Body of pancreas (tissue), 4 donors: ENCODE measurements around the gene C1QTNF8. TPM values are rescaled to one million over a fixed set of nuclear protein-coding genes. Genes with fewer than 3 reads are reported as not detected.
A peak's percentile ranks its signal among the peaks of the same experiment; 100 is the strongest.

Experiments used
- ATAC-seq: fragments of 150-250 bp; one replicate; pipeline ENCODE4 v1.9.1; 2016
- DNase-seq, 4 donors: peaks; one replicate each; pipeline ENCODE4 v3.0.0-alpha.2; 2019
- H3K27ac ChIP-seq, 4 donors: fragments of 200-600 bp; sonication (generic); 1 replicate in 3 of 4; 2 replicates in 1 of 4; pipeline versions ENCODE4 v1.5.1 to v1.6.1; 2016 to 2019; ENCODE audit warnings: mild to moderate bottlenecking in 1 of 4, mixed read lengths in 1 of 4, moderate library complexity in 1 of 4
- H3K27me3 ChIP-seq, 2 donors: fragments of 200-600 bp; sonication (generic); one replicate each; pipeline ENCODE4 v1.6.0; 2016; ENCODE audit warnings: mild to moderate bottlenecking in 1 of 2
- H3K36me3 ChIP-seq, 2 donors: fragments of 200-600 bp; sonication (generic); replicated peaks in 1 of 2; 2 replicates each; pipeline ENCODE4 v1.5.1; 2016; ENCODE audit warnings: low read depth in 2 of 2; ENCODE audit not compliant: insufficient read depth in 1 of 2
- H3K4me1 ChIP-seq: fragments of 200-600 bp; sonication (generic); one replicate; pipeline ENCODE4 v1.6.0; 2016
- H3K4me3 ChIP-seq, 2 donors: fragments of 200-600 bp; sonication (generic); 1 replicate in 1 of 2; 2 replicates in 1 of 2; pipeline ENCODE4 v1.5.1; 2016 to 2019
- H3K9me3 ChIP-seq, 3 donors: fragments of 200-600 bp; sonication (generic); 1 replicate in 2 of 3; 2 replicates in 1 of 3; pipeline ENCODE4 v1.5.1; 2016
- POLR2A ChIP-seq, 3 donors: fragments of 450-650 bp; IDR thresholded peaks; one replicate each; pipeline ENCODE4 v1.6.1; 2016; ENCODE audit warnings: antibody characterized with exemption in 3 of 3, mild to moderate bottlenecking in 2 of 3
- WGBS, 2 donors: methylation state at CpG; one replicate each; pipeline ENCODE4 v1.1.5; 2017; 5-methylcytosine and 5-hydroxymethylcytosine counted together
- intact Hi-C: fragments of 100-400 bp; cut with DNase I; formaldehyde crosslinking; loops from one replicate; pipeline ENCODE4 v1.15.1; 2023
- total RNA-seq, 2 donors: library from RNA; depleted of rRNA; stranded (reverse); fragments of >200 nt; gene quantifications; one replicate each; pipeline ENCODE4 v1.1.0, GENCODE V29; 2016
- TF ChIP-seq, protein P1 (sequence below), 7 experiments: fragments of 450-650 bp in 4 of 7; fragments of 200-600 bp in 3 of 7; sonication (generic) in 3 of 7; IDR thresholded peaks; one replicate each; pipeline ENCODE4 v1.5.1; 2016 to 2019; ENCODE audit warnings: antibody characterized with exemption in 7 of 7

The C1QTNF8 gene
- total RNA-seq, 2 donors from 2014 or later, result not detected

DNA sequence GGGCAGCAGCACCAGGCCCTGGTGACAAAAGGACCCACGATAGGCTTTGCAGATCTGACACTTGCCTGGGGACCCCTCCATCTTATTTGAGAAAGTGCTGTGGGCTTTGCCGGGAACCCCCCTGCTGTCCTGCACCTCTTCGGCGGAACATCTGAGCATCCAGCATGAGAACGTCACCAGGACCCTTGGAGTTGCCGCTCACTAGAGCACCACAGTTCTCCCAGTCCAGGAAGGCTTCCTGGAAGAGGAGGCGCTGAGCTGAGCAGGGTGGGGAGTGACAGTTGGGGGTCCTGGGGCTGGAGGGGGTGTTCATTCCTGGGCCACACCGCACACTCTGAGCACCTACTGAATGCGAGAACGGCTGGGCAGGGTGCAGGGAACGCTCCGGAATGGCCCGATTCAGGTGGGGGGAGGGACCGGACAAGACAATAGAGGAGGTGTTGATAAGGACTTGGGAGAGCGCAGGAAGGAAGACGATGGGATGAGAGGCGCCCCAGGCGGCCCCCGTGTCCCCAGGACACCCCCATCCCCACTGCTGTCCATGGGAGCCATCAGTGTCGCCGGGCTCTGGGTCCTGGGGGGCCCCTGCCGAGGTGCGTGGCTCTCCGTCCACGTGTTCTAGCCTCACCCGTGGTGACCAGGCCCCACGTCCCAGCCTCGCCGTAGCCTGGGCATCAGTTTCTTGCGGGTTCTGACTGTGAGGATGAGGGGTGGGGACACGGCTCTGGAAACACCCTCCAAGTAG lies 32.1 kb upstream of the C1QTNF8 start:
- peaks cover under 1% of the 10 kb centered on the region for H3K4me1 ChIP-seq
- no peak overlapping the region for H3K4me3 ChIP-seq
- H3K36me3 ChIP-seq, result no peaks in the 10 kb centered on the region
- no peaks in the 10 kb centered on the region for H3K27me3 ChIP-seq
- ATAC-seq (no peak), DNase-seq (no peak)
- WGBS, 2 donors, result 85 to 87% methylated on average over 13 to 31 of the region's 31 CpGs
- TF ChIP-seq, protein P1, sequence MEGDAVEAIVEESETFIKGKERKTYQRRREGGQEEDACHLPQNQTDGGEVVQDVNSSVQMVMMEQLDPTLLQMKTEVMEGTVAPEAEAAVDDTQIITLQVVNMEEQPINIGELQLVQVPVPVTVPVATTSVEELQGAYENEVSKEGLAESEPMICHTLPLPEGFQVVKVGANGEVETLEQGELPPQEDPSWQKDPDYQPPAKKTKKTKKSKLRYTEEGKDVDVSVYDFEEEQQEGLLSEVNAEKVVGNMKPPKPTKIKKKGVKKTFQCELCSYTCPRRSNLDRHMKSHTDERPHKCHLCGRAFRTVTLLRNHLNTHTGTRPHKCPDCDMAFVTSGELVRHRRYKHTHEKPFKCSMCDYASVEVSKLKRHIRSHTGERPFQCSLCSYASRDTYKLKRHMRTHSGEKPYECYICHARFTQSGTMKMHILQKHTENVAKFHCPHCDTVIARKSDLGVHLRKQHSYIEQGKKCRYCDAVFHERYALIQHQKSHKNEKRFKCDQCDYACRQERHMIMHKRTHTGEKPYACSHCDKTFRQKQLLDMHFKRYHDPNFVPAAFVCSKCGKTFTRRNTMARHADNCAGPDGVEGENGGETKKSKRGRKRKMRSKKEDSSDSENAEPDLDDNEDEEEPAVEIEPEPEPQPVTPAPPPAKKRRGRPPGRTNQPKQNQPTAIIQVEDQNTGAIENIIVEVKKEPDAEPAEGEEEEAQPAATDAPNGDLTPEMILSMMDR (IDR thresholded peaks at IDR 0.05), result no peak
- no peak for TF ChIP-seq POLR2A (IDR thresholded peaks at IDR 0.05)
- no peak overlapping the region for H3K27ac ChIP-seq
- intact Hi-C loops, result no loop called here
- no peaks in the 10 kb centered on the region for H3K9me3 ChIP-seq

DNA sequence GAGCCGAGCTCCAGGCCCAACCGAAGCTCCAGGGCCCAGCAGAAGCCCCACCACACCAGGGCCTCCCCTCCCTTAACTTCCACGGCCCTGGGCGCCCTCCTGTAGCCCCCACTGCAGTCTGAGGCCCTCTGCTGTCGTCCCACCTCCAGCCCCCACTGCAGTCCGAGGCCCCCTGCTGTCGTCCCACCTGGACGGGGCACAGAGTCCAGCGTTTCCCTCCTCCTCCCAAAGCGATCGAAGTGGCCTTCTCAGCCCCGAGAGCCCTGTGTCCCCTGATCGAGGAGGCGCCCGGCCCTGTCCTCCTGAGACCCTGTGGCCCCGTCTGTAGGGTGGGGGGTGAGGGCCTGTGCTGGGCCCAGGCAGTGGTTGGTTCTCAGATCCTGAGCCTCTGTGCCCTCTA lies 31.1 kb upstream of the C1QTNF8 start:
- DNase-seq (no peak), ATAC-seq (no peak)
- H3K27me3 ChIP-seq, result no peaks in the 10 kb centered on the region
- H3K9me3 ChIP-seq, result no peaks in the 10 kb centered on the region
- no peaks in the 10 kb centered on the region for H3K36me3 ChIP-seq
- 40 to 62% methylated on average over 2 to 15 of the region's 16 CpGs for WGBS, 2 donors
- intact Hi-C loops, result no loop called here
- H3K4me1 ChIP-seq, result no peaks in the 10 kb centered on the region
- H3K27ac ChIP-seq, result no peak overlapping the region
- no peak overlapping the region for H3K4me3 ChIP-seq
- TF ChIP-seq, protein P1 (IDR thresholded peaks at IDR 0.05), result no peak
- TF ChIP-seq POLR2A (IDR thresholded peaks at IDR 0.05), result no peak

DNA sequence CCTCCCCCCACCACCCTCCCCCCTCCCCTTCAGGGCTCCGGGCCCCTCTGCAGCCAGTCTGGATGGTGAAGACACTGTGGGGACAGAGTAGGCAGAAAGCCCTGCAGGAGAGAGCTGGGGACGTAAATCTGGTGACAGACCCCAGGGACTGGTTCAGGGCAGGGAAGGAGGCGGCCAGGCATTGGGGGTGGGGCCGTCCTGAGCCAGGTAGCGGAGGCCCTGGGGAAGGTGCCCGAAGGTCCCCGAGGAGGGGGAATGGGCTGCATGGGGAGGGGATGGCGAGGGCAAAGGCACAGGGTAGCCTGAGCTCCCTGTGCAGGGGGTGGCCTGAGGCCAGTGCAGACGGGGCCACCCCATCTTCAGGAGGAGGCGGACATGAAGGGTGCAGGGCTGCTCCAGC lies 30.5 kb upstream of the C1QTNF8 start:
- no peak for ATAC-seq
- WGBS, 2 donors, result 49 to 62% methylated on average over 9 of the region's 10 CpGs
- no peaks in the 10 kb centered on the region for H3K4me1 ChIP-seq
- DNase-seq, result no peak
- no peaks in the 10 kb centered on the region for H3K27me3 ChIP-seq
- no peak for TF ChIP-seq POLR2A (IDR thresholded peaks at IDR 0.05)
- TF ChIP-seq, protein P1 (IDR thresholded peaks at IDR 0.05), result no peak
- H3K27ac ChIP-seq, result no peak overlapping the region
- H3K36me3 ChIP-seq, result no peaks in the 10 kb centered on the region
- intact Hi-C loops, result no loop called here
- no peak overlapping the region for H3K4me3 ChIP-seq
- no peaks in the 10 kb centered on the region for H3K9me3 ChIP-seq

DNA sequence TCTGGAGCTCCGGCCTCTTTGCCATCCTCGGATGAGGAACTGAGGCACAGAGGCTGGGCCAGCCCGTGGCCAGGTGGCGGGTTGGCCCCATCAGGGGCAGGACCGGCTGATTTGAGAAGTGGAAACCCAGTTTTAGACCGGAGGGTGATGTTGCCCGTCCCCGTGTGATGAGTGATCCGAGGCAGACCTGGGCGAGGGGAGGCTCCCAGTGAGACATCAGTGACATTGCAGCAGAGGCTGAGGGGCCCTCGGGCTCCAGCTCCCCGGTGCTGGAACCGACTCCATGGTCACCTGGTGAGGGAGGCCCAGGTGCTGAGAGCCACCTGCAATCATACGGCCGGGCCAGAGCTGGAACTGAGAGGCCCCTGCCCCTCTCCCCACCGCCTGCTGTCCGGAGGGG lies 30.0 kb upstream of the C1QTNF8 start:
- 60 to 61% methylated on average over 3 to 17 of the region's 17 CpGs for WGBS, 2 donors
- no peak overlapping the region for H3K27ac ChIP-seq
- H3K9me3 ChIP-seq, result no peaks in the 10 kb centered on the region
- no peak for DNase-seq
- H3K4me1 ChIP-seq, result no peaks in the 10 kb centered on the region
- no peaks in the 10 kb centered on the region for H3K27me3 ChIP-seq
- no peak for TF ChIP-seq POLR2A (IDR thresholded peaks at IDR 0.05)
- TF ChIP-seq, protein P1 (IDR thresholded peaks at IDR 0.05), result no peak
- ATAC-seq, result no peak
- no peak overlapping the region for H3K4me3 ChIP-seq
- H3K36me3 ChIP-seq, result no peaks in the 10 kb centered on the region
- intact Hi-C loops, result no loop called here

DNA sequence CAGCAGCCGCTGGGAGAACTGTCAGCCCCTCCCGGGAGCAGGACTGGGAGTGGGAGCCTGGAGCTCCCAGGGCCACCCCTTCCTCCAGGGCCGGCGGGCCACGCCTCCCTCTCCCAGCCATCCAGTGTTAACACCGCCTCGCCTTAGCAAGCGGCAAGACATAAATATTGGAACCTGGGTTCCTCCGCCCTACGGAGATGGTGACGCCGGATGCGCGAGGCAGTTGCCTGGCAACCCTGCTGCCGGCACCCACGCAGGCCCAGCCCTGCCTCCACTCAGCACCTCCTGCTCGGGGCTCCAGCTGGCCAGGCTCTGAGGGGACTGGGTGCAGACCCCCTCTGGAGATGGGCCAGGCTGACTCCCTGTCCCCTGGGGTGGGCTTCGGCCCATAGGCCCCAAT lies 29.4 kb upstream of the C1QTNF8 start:
- Histone ChIP-seq H3K27me3 (no peaks in the 10 kb centered on the region), H3K9me3 (no peaks in the 10 kb centered on the region), H3K36me3 (no peaks in the 10 kb centered on the region), H3K4me3 (no peak overlapping the region), H3K4me1 (no peaks in the 10 kb centered on the region), H3K27ac (no peak overlapping the region)
- DNase-seq (peak in 3 of 4 donors; percentile 44 to 48 (median 46)), ATAC-seq (peak; percentile 17)
- no peak for TF ChIP-seq POLR2A (IDR thresholded peaks at IDR 0.05)
- TF ChIP-seq, protein P1 (IDR thresholded peaks at IDR 0.05), result no peak
- intact Hi-C loops, result no loop called here
- WGBS, 2 donors, result 53% methylated on average over 16 of the region's 18 CpGs; no CpG with 5 or more reads in 1 of the 2 donors
